ENCODE data around the gene OR4E2. TPM values are rescaled to one million over a fixed set of nuclear protein-coding genes. Genes with fewer than 3 reads are reported as not detected.
"Not testable (repeated sequence)": the region's sequence is repeated elsewhere in the genome, so short reads cannot be mapped to it uniquely, and the experiment has no call there.

OR4E2 gene, protein sequence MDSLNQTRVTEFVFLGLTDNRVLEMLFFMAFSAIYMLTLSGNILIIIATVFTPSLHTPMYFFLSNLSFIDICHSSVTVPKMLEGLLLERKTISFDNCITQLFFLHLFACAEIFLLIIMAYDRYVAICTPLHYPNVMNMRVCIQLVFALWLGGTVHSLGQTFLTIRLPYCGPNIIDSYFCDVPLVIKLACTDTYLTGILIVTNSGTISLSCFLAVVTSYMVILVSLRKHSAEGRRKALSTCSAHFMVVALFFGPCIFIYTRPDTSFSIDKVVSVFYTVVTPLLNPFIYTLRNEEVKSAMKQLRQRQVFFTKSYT
- total RNA-seq (under 1 TPM in 1 of 5 donors, not detected in 4; 0.26 TPM), total RNA-seq (0 to 0.13 (median 0) reads per million in 29 experiments)
- 0.04 TPM for total RNA-seq (2013)

DNA sequence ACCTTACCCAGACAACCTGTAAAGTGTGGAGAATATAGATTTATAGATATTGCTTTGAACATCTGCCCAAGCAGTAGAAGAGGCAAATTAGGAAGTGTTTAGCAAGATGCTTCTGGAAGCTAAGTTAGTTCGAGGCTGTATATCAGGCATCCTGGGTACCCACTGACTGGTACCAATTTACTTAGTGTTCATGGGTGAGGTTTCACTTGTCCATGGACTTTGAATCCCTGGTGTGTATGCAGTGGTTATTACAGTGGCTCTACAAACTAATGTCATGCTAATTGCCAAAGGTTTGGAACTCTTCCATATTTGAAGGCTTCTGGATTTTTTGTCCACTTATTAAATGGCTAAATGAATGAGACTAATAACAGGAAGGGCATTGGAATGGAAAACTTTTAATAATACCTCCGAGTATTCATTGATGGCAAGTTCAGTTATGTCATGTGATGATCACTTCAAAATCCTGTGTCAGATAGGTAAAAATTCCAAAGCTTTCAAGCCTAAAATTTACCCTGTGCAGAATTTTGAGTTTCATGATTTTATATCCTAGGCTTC is at the start of gene OR4E2:
TSS of gene OR4E2 (plus strand) at position 505 of the 555 bp plus-strand sequence. CDS start 11,248 bp downstream, outside the sequence.
- Histone ChIP-seq H3K4me3 (ENCODE audit: control insufficient read depth in 1 of 2, extremely low read depth in 1 of 2, low read length in 1 of 2) (no peak within 1 kb of the TSS), H3K27me3 (replicated peaks in 1 of 2; ENCODE audit: control insufficient read depth in 2 of 2, extremely low read depth in 1 of 2, insufficient read depth in 2 of 2, low read length in 1 of 2) (peaks cover 0 to 9% of the 10 kb centered on the region in 2 experiments), H3K9me3 (no peaks in the 10 kb centered on the region), H3K36me3 (ENCODE audit: control insufficient read depth in 2 of 2, extremely low read depth in 1 of 2, insufficient read depth in 1 of 2, low read length in 1 of 2) (no peaks in the 10 kb centered on the region), H3K4me1 (ENCODE audit: control insufficient read depth in 1 of 2, extremely low read depth in 1 of 2, insufficient read depth in 2 of 2, low read length in 2 of 2) (no peaks in the 10 kb centered on the region), H3K27ac (ENCODE audit: low read length) (no peak within 1 kb of the TSS)
- Mint-ChIP-seq H3K36me3 (no peaks in the 10 kb centered on the region), H3K27me3 (peaks cover 26% of the 10 kb centered on the region in 2 donors), H3K9me3 (peaks cover 0 to under 1% (median 0%) of the 10 kb centered on the region in 3 donors), H3K27ac (no peak within 1 kb of the TSS), H3K4me3 (no peak within 1 kb of the TSS), H3K4me1 (no peaks in the 10 kb centered on the region)
- 43% methylated on average over 1 of the region's 2 CpGs for WGBS (ENCODE audit: insufficient coverage)
- ChIA-PET CTCF (no interaction called here), POLR2A (no interaction called here)
- ATAC-seq (replicated peaks in 1 of 4) (no peak), DNase-seq (no peak)

GRCh38 chr14:21612324-21612723 is 41.3 kb upstream of the OR4E2 start:
- Histone ChIP-seq H3K36me3 (ENCODE audit: control insufficient read depth in 2 of 2, extremely low read depth in 1 of 2, insufficient read depth in 1 of 2, low read length in 1 of 2) (no peaks in the 10 kb centered on the region), H3K27ac (ENCODE audit: low read length) (no peak overlapping the region), H3K27me3 (replicated peaks in 1 of 2; ENCODE audit: control insufficient read depth in 2 of 2, extremely low read depth in 1 of 2, insufficient read depth in 2 of 2, low read length in 1 of 2) (peaks cover 0 to 4% of the 10 kb centered on the region in 2 experiments), H3K4me1 (ENCODE audit: control insufficient read depth in 1 of 2, extremely low read depth in 1 of 2, insufficient read depth in 2 of 2, low read length in 2 of 2) (no peaks in the 10 kb centered on the region), H3K9me3 (no peaks in the 10 kb centered on the region), H3K4me3 (ENCODE audit: control insufficient read depth in 1 of 2, extremely low read depth in 1 of 2, low read length in 1 of 2) (no peak overlapping the region)
- no peaks in the 10 kb centered on the region for H3K36me3 Mint-ChIP-seq
- no peaks in the 10 kb centered on the region for H3K4me1 Mint-ChIP-seq
- WGBS (ENCODE audit: insufficient coverage) = 100% methylated on average over 2 of the region's 6 CpGs
- no peak overlapping the region for H3K4me3 Mint-ChIP-seq
- peaks cover 8 to 20% of the 10 kb centered on the region in 2 donors for H3K27me3 Mint-ChIP-seq
- no peaks in the 10 kb centered on the region for H3K9me3 Mint-ChIP-seq
- CTCF ChIA-PET = interaction anchor here in 1 of 2 donors (0.5 kb wide), 1 partner anchor 935 kb away, joined by 3 read pairs; no protein-coding TSS in a partner anchor
- no peak for ATAC-seq (replicated peaks in 1 of 4)
- no peak overlapping the region for H3K27ac Mint-ChIP-seq
- peak in 1 of 35 experiments; percentile 14 for DNase-seq
- POLR2A ChIA-PET = no interaction called here

DNA sequence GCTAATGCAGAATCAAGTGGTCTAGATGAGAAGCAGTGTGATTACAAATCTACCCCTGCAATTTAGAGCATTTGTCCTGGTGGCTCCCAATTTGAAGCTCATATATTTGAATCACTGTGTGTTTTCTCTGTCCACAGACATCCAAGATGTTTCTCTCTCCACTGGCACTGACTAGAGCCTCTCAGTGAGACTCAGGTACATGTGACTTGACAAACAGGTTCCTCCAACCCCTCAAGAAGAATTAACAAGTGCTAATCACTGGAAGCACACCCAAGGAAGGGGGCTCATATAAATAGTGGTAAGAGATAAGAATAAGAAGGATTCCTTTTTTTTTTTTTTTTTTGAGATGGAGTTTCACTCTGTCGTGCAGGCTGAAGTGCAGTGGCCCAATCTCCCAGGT is 39.4 kb upstream of the OR4E2 start:
- H3K36me3 ChIP-seq (ENCODE audit: control insufficient read depth in 2 of 2, extremely low read depth in 1 of 2, insufficient read depth in 1 of 2, low read length in 1 of 2) = no peaks in the 10 kb centered on the region
- H3K9me3 ChIP-seq = no peaks in the 10 kb centered on the region
- ATAC-seq (replicated peaks in 1 of 4) (no peak), DNase-seq (no peak)
- Mint-ChIP-seq H3K4me1 (no peaks in the 10 kb centered on the region), H3K36me3 (no peaks in the 10 kb centered on the region), H3K4me3 (no peak overlapping the region), H3K27me3 (peaks cover 17 to 25% of the 10 kb centered on the region in 2 donors), H3K9me3 (no peaks in the 10 kb centered on the region), H3K27ac (no peak overlapping the region)
- CTCF ChIA-PET = no interaction called here
- no peak overlapping the region for H3K4me3 ChIP-seq (ENCODE audit: control insufficient read depth in 1 of 2, extremely low read depth in 1 of 2, low read length in 1 of 2)
- H3K4me1 ChIP-seq (ENCODE audit: control insufficient read depth in 1 of 2, extremely low read depth in 1 of 2, insufficient read depth in 2 of 2, low read length in 2 of 2) = no peaks in the 10 kb centered on the region
- WGBS (ENCODE audit: insufficient coverage) = no CpG with 5 or more reads among the region's 1 CpG
- H3K27me3 ChIP-seq (replicated peaks in 1 of 2; ENCODE audit: control insufficient read depth in 2 of 2, extremely low read depth in 1 of 2, insufficient read depth in 2 of 2, low read length in 1 of 2) = peaks cover 0 to 15% of the 10 kb centered on the region in 2 experiments
- no peak overlapping the region for H3K27ac ChIP-seq (ENCODE audit: low read length)
- POLR2A ChIA-PET = no interaction called here

- Mint-ChIP-seq H3K9me3 (no peaks in the 10 kb centered on the region), H3K27ac (no peak overlapping the region), H3K4me1 (no peaks in the 10 kb centered on the region), H3K4me3 (no peak overlapping the region), H3K27me3 (peaks cover 23 to 32% of the 10 kb centered on the region in 2 donors), H3K36me3 (no peaks in the 10 kb centered on the region)
- H3K4me1 ChIP-seq (ENCODE audit: control insufficient read depth in 1 of 2, extremely low read depth in 1 of 2, insufficient read depth in 2 of 2, low read length in 2 of 2) = no peaks in the 10 kb centered on the region
- ChIA-PET CTCF (no interaction called here), POLR2A (no interaction called here)
- no peak overlapping the region for H3K4me3 ChIP-seq (ENCODE audit: control insufficient read depth in 1 of 2, extremely low read depth in 1 of 2, low read length in 1 of 2)
- no peaks in the 10 kb centered on the region for H3K36me3 ChIP-seq (ENCODE audit: control insufficient read depth in 2 of 2, extremely low read depth in 1 of 2, insufficient read depth in 1 of 2, low read length in 1 of 2)
- WGBS (ENCODE audit: insufficient coverage) = no CpG with 5 or more reads among the region's 8 CpGs
- H3K27ac ChIP-seq (ENCODE audit: low read length) = no peak overlapping the region
- H3K27me3 ChIP-seq (replicated peaks in 1 of 2; ENCODE audit: control insufficient read depth in 2 of 2, extremely low read depth in 1 of 2, insufficient read depth in 2 of 2, low read length in 1 of 2) = peaks cover 0 to 18% of the 10 kb centered on the region in 2 experiments
- no peak for ATAC-seq (replicated peaks in 1 of 4)
- no peak for DNase-seq
- no peaks in the 10 kb centered on the region for H3K9me3 ChIP-seq
These were observed 36.0 kb upstream of the OR4E2 start for GRCh38 chr14:21617614-21618013.

DNA sequence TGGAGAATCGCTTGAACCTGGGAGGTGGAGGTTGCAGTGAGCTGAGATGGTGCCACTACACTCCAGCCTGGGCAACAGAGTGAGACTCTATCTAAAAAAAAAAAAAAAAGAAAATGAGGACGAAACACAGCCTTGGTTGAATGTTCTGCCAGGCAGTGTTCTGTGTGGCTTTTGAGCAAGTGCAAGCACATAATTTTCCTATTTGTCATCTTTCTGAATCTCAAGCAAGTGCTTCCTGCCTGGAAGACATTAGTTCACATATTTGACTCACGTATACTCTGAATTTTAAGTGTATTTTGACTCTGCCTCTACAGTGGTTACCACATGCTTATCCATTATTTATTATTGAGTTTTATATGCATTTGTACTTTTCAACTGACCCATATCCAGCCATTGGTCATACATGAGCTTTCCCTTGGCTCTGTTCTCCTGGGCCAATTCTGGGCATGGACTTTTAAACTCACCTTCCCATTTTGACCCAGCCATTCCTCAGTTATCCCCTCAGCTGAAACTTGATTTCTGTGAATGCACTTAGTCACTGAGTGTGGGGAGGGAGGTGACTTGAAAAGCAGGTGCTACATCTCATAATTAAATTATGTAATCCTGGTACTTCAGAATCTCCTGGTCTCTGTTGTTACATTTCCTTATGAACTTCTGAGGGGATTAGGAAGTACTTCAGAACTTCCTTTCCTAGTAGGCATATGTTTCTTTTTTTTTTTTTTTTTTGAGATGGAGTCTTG is 27.0 kb upstream of the OR4E2 start:
- Mint-ChIP-seq H3K4me3 (no peak overlapping the region), H3K27me3 (peaks cover 8 to 42% of the 10 kb centered on the region in 2 donors), H3K9me3 (no peaks in the 10 kb centered on the region), H3K27ac (no peak overlapping the region), H3K36me3 (no peaks in the 10 kb centered on the region), H3K4me1 (no peaks in the 10 kb centered on the region)
- no peak for DNase-seq
- H3K36me3 ChIP-seq (ENCODE audit: control insufficient read depth in 2 of 2, extremely low read depth in 1 of 2, insufficient read depth in 1 of 2, low read length in 1 of 2) = no peaks in the 10 kb centered on the region
- ChIA-PET POLR2A (no interaction called here), CTCF (interaction anchor here in 1 of 2 donors (0.7 kb wide), 1 partner anchor 19 kb away, joined by 4 read pairs; no protein-coding TSS in a partner anchor)
- H3K9me3 ChIP-seq = no peaks in the 10 kb centered on the region
- no peaks in the 10 kb centered on the region for H3K4me1 ChIP-seq (ENCODE audit: control insufficient read depth in 1 of 2, extremely low read depth in 1 of 2, insufficient read depth in 2 of 2, low read length in 2 of 2)
- H3K4me3 ChIP-seq (ENCODE audit: control insufficient read depth in 1 of 2, extremely low read depth in 1 of 2, low read length in 1 of 2) = no peak overlapping the region
- no peak for ATAC-seq (replicated peaks in 1 of 4)
- H3K27me3 ChIP-seq (replicated peaks in 1 of 2; ENCODE audit: control insufficient read depth in 2 of 2, extremely low read depth in 1 of 2, insufficient read depth in 2 of 2, low read length in 1 of 2) = peaks cover 0 to 1% of the 10 kb centered on the region in 2 experiments
- H3K27ac ChIP-seq (ENCODE audit: low read length) = no peak overlapping the region
- no CpG with 5 or more reads among the region's 3 CpGs for WGBS (ENCODE audit: insufficient coverage)

- CTCF ChIA-PET; H3K36me3 Mint-ChIP-seq; H3K36me3 ChIP-seq (ENCODE audit: control insufficient read depth in 2 of 2, extremely low read depth in 1 of 2, insufficient read depth in 1 of 2, low read length in 1 of 2); H3K4me1 Mint-ChIP-seq; H3K4me1 ChIP-seq (ENCODE audit: control insufficient read depth in 1 of 2, extremely low read depth in 1 of 2, insufficient read depth in 2 of 2, low read length in 2 of 2); H3K27ac Mint-ChIP-seq; H3K27me3 ChIP-seq (replicated peaks in 1 of 2; ENCODE audit: control insufficient read depth in 2 of 2, extremely low read depth in 1 of 2, insufficient read depth in 2 of 2, low read length in 1 of 2); ATAC-seq (replicated peaks in 1 of 4); H3K4me3 ChIP-seq (ENCODE audit: control insufficient read depth in 1 of 2, extremely low read depth in 1 of 2, low read length in 1 of 2); H3K9me3 ChIP-seq; H3K27ac ChIP-seq (ENCODE audit: low read length); DNase-seq; H3K9me3 Mint-ChIP-seq; H3K4me3 Mint-ChIP-seq; POLR2A ChIA-PET: not testable (repeated sequence)
- no CpG with 5 or more reads among the region's 1 CpG for WGBS (ENCODE audit: insufficient coverage)
- H3K27me3 Mint-ChIP-seq = peaks cover 9 to 33% of the 10 kb centered on the region in 2 donors
These were observed 23.1 kb upstream of the OR4E2 start for GRCh38 chr14:21630503-21630902.

Data from T-cell (primary cell).